ENCODE measurements around the gene KCTD7.
"Not testable (repeated sequence)": the region's sequence is repeated elsewhere in the genome, so short reads cannot be mapped to it uniquely, and the experiment has no call there.

Gene KCTD7

GRCh38 chr7:66635982-66636546 lies 7.4 kb downstream of the KCTD7 start:
- not testable (repeated sequence) for H3K9me3 Mint-ChIP-seq, H3K27me3 Mint-ChIP-seq, H3K4me3 Mint-ChIP-seq, H3K27ac Mint-ChIP-seq
- peaks cover 17% of the 10 kb centered on the region for H3K36me3 Mint-ChIP-seq
- peaks cover 26% of the 10 kb centered on the region for H3K4me1 Mint-ChIP-seq

GRCh38 chr7:66638309-66639099 lies 9.8 kb downstream of the KCTD7 start:
- no peaks in the 10 kb centered on the region for H3K9me3 Mint-ChIP-seq
- peak overlapping the region; percentile 62 for H3K27ac Mint-ChIP-seq
- H3K4me3 Mint-ChIP-seq: no peak overlapping the region
- no peaks in the 10 kb centered on the region for H3K27me3 Mint-ChIP-seq
- peaks cover 5% of the 10 kb centered on the region for H3K4me1 Mint-ChIP-seq
- H3K36me3 Mint-ChIP-seq: peaks cover 15% of the 10 kb centered on the region

GRCh38 chr7:66639773-66640172 lies 11.1 kb downstream of the KCTD7 start:
- H3K36me3 Mint-ChIP-seq: peaks cover 14% of the 10 kb centered on the region

GRCh38 chr7:66640802-66641525 lies 12.3 kb downstream of the KCTD7 start:
- H3K27me3 Mint-ChIP-seq: no peaks in the 10 kb centered on the region
- H3K9me3 Mint-ChIP-seq: no peaks in the 10 kb centered on the region
- no peaks in the 10 kb centered on the region for H3K4me1 Mint-ChIP-seq
- no peak overlapping the region for H3K27ac Mint-ChIP-seq
- no peak overlapping the region for H3K4me3 Mint-ChIP-seq
- H3K36me3 Mint-ChIP-seq: peaks cover 17% of the 10 kb centered on the region

More at GRCh38 chr7:66639773-66640172, 11.1 kb downstream of the KCTD7 start:
- Mint-ChIP-seq H3K27me3 (no peaks in the 10 kb centered on the region), H3K9me3 (no peaks in the 10 kb centered on the region), H3K4me3 (no peak overlapping the region), H3K27ac (no peak overlapping the region), H3K4me1 (no peaks in the 10 kb centered on the region)

GRCh38 chr7:66641526-66641871 lies 12.8 kb downstream of the KCTD7 start:
- H3K36me3 Mint-ChIP-seq: peaks cover 18% of the 10 kb centered on the region
- H3K9me3 Mint-ChIP-seq: no peaks in the 10 kb centered on the region
- no peak overlapping the region for H3K27ac Mint-ChIP-seq
- no peaks in the 10 kb centered on the region for H3K27me3 Mint-ChIP-seq
- H3K4me3 Mint-ChIP-seq: no peak overlapping the region
- H3K4me1 Mint-ChIP-seq: no peaks in the 10 kb centered on the region

GRCh38 chr7:66642186-66642585 lies 13.5 kb downstream of the KCTD7 start:
- Mint-ChIP-seq H3K4me3 (no peak overlapping the region), H3K9me3 (no peaks in the 10 kb centered on the region), H3K36me3 (peaks cover 18% of the 10 kb centered on the region), H3K27ac (peak overlapping the region; percentile 53), H3K4me1 (no peaks in the 10 kb centered on the region), H3K27me3 (no peaks in the 10 kb centered on the region)

- Mint-ChIP-seq H3K27me3 (no peaks in the 10 kb centered on the region), H3K36me3 (peaks cover 18% of the 10 kb centered on the region), H3K4me3 (no peak overlapping the region), H3K9me3 (no peaks in the 10 kb centered on the region), H3K27ac (peak overlapping the region; percentile 53), H3K4me1 (no peaks in the 10 kb centered on the region)
Measured at GRCh38 chr7:66642932-66643331, 14.3 kb downstream of the KCTD7 start.

- H3K9me3 Mint-ChIP-seq: no peaks in the 10 kb centered on the region
- H3K36me3 Mint-ChIP-seq: peaks cover 17% of the 10 kb centered on the region
- H3K4me3 Mint-ChIP-seq: no peak overlapping the region
- H3K27ac Mint-ChIP-seq: no peak overlapping the region
- H3K27me3 Mint-ChIP-seq: no peaks in the 10 kb centered on the region
- H3K4me1 Mint-ChIP-seq: no peaks in the 10 kb centered on the region
Measured at GRCh38 chr7:66643395-66643794, 14.7 kb downstream of the KCTD7 start.

GRCh38 chr7:66651026-66651425 lies 22.3 kb downstream of the KCTD7 start:
- H3K27ac Mint-ChIP-seq, H3K36me3 Mint-ChIP-seq, H3K27me3 Mint-ChIP-seq, H3K9me3 Mint-ChIP-seq: not testable (repeated sequence)
- peaks cover 26% of the 10 kb centered on the region for H3K4me1 Mint-ChIP-seq
- H3K4me3 Mint-ChIP-seq: peak overlapping the region; percentile 26

GRCh38 chr7:66653719-66654274 lies 25.1 kb downstream of the KCTD7 start:
- not testable (repeated sequence) for H3K9me3 Mint-ChIP-seq, H3K36me3 Mint-ChIP-seq, H3K27me3 Mint-ChIP-seq
- Mint-ChIP-seq H3K27ac (peak overlapping the region; percentile 98), H3K4me1 (peaks cover 37% of the 10 kb centered on the region), H3K4me3 (peak overlapping the region; percentile 97)

- Mint-ChIP-seq H3K36me3 (no peaks in the 10 kb centered on the region), H3K4me3 (peak overlapping the region; percentile 97), H3K27ac (peak overlapping the region; percentile 98)
Measured at GRCh38 chr7:66654275-66655112, 25.8 kb downstream of the KCTD7 start.

GRCh38 chr7:66655113-66655806 lies 26.6 kb downstream of the KCTD7 start:
- H3K27me3 Mint-ChIP-seq, H3K36me3 Mint-ChIP-seq, H3K9me3 Mint-ChIP-seq: not testable (repeated sequence)
- Mint-ChIP-seq H3K4me1 (peaks cover 38% of the 10 kb centered on the region), H3K4me3 (peak overlapping the region; percentile 97), H3K27ac (peak overlapping the region; percentile 46)

More at GRCh38 chr7:66654275-66655112, 25.8 kb downstream of the KCTD7 start:
- Mint-ChIP-seq H3K27me3 (no peaks in the 10 kb centered on the region), H3K9me3 (no peaks in the 10 kb centered on the region), H3K4me1 (peaks cover 37% of the 10 kb centered on the region)

- not testable (repeated sequence) for H3K27me3 Mint-ChIP-seq, H3K36me3 Mint-ChIP-seq, H3K9me3 Mint-ChIP-seq, H3K27ac Mint-ChIP-seq
- Mint-ChIP-seq H3K4me3 (peak overlapping the region; percentile 97), H3K4me1 (peaks cover 41% of the 10 kb centered on the region)
Measured at GRCh38 chr7:66655826-66656485, 27.3 kb downstream of the KCTD7 start.

GRCh38 chr7:66657798-66658197 lies 29.1 kb downstream of the KCTD7 start:
- H3K4me1 Mint-ChIP-seq: peaks cover 32% of the 10 kb centered on the region
- no peak overlapping the region for H3K4me3 Mint-ChIP-seq
- H3K9me3 Mint-ChIP-seq: no peaks in the 10 kb centered on the region
- no peaks in the 10 kb centered on the region for H3K27me3 Mint-ChIP-seq
- peaks cover 2% of the 10 kb centered on the region for H3K36me3 Mint-ChIP-seq
- no peak overlapping the region for H3K27ac Mint-ChIP-seq

Data from activated naive CD4-positive, alpha-beta T cell treated with anti-CD3 and anti-CD28 coated beads, Interleukin-2, amount 50 U/mL, for 24 hours (primary cell).